Central memory CD8-positive, alpha-beta T cell (primary cell): ENCODE measurements around the gene ZGLP1.
A peak's percentile ranks its signal among the peaks of the same experiment; 100 is the strongest.

Experiments used
- ATAC-seq: fragments of 150-1000 bp; cut with Tn5 transposase; replicated peaks from 2 replicates; pipeline ENCODE4 v1.10.0; 2022; ENCODE audit warnings: mild to moderate bottlenecking, moderate FRiP score, moderate number of reproducible peaks; ENCODE audit not compliant: poor library complexity, severe bottlenecking; ENCODE audit errors: extremely low read depth
- DNase-seq, 2 donors: peaks; one replicate each; pipeline ENCODE4 v3.0.0; 2021; ENCODE audit warnings: low spot score in 2 of 2
- H3K27ac Mint-ChIP-seq: one replicate; pipeline ENCODE4 v1.8.0; 2022; ENCODE audit warnings: low read depth, mild to moderate bottlenecking, moderate library complexity, mixed read lengths
- H3K27me3 Mint-ChIP-seq: one replicate; pipeline ENCODE4 v1.8.0; 2022; ENCODE audit warnings: mixed read lengths
- H3K36me3 Mint-ChIP-seq: one replicate; pipeline ENCODE4 v1.8.0; 2022; ENCODE audit warnings: mild to moderate bottlenecking, moderate library complexity, mixed read lengths; ENCODE audit not compliant: insufficient read depth
- H3K4me1 Mint-ChIP-seq: one replicate; pipeline ENCODE4 v1.8.0; 2022; ENCODE audit warnings: mixed read lengths
- H3K4me3 Mint-ChIP-seq: one replicate; pipeline ENCODE4 v1.8.0; 2022; ENCODE audit warnings: mild to moderate bottlenecking, moderate library complexity, mixed read lengths
- H3K9me3 Mint-ChIP-seq: one replicate; pipeline ENCODE4 v1.8.0; 2022; ENCODE audit warnings: mixed read lengths

Gene ZGLP1

DNA sequence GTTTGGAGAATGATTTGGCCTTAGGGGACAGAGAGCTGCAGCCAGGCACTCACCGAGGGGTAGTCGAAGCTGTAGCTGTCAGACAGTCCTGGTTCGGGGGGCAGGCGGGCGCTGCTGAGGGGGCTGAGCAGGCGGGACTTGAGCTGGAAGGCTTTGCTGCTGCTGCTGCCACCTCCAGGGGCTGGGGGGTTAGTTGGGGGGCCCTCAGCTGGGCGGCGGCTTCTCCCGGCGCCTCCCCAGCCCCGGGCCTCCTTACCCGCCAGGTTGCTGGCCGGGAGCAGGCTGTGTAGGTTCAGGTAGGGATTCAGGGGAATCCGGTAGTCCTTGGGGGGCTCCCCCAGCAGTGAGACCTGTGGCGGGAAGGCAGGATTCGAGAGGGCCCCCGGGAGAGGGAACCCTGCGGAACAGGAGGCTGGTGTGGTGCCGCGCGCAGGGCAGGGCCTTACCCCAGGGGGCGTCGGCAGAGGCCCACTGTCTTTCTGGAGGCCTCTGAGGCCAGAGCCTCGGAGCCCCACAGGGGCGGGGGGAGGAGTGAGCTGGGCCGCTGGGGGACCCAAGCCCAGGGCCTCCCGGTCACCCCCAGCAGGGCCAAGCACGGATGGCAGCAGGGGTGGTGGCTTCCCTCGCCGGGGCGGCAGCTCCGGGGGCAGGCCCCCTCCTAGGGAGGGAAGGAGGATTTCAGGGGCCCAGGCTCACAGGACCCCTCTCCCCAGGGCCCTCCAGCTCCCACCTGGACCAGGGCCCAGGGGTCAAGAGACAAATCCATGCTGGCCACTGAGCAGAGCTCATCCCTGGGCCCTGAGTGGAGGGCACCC lies 11.2 kb upstream of the ZGLP1 start:
- Mint-ChIP-seq H3K27me3 (no peaks in the 10 kb centered on the region), H3K36me3 (peaks cover 30% of the 10 kb centered on the region), H3K4me3 (no peak overlapping the region), H3K4me1 (peaks cover 6% of the 10 kb centered on the region), H3K27ac (no peak overlapping the region), H3K9me3 (no peaks in the 10 kb centered on the region)
- DNase-seq (no peak), ATAC-seq (no peak)

DNA sequence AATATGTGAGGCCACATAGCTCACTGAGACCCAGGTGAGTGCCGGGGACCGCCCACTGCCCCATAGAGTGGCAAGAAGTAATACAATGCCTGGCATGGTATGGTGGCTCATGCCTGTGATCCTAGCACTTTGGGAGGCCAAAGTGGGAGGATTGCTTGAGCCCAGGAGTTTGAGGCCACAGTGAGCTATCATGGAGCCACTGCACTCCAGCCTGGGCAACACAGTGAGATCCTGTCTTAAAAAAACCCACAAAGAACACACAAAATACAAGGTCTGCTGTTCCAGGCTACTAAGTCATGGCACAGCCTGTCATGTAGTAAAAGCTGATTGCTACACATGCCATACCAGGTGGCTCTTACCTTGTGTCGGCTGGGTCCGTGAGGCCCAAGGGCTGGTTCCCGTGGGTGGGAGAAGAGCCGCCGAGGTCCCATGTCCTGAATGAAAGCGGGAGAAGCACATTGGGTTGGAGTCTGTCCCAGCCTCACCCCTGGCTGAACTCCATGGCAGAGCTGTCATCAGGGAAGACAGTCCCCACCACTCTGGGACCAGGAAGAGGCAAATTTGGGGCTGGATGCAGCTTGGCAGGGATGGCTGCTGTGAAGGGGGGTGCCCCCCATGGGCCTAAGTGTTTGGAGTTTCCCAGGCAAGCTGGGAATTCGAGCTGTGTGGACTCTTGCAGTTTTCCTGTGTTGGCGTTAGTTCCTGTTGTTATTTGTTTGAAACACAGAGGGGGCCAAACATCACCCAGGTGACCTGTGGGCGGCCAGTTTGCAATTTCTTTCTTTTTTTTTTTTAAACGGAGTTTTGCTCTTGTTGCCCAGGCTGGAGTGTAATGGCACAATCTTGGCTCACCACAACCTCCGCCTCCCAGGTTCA lies 9.4 kb upstream of the ZGLP1 start:
- Mint-ChIP-seq H3K27ac (no peak overlapping the region), H3K36me3 (peaks cover 27% of the 10 kb centered on the region), H3K27me3 (no peaks in the 10 kb centered on the region), H3K4me3 (no peak overlapping the region), H3K9me3 (no peaks in the 10 kb centered on the region), H3K4me1 (peaks cover 22% of the 10 kb centered on the region)
- ATAC-seq (no peak), DNase-seq (no peak)

DNA sequence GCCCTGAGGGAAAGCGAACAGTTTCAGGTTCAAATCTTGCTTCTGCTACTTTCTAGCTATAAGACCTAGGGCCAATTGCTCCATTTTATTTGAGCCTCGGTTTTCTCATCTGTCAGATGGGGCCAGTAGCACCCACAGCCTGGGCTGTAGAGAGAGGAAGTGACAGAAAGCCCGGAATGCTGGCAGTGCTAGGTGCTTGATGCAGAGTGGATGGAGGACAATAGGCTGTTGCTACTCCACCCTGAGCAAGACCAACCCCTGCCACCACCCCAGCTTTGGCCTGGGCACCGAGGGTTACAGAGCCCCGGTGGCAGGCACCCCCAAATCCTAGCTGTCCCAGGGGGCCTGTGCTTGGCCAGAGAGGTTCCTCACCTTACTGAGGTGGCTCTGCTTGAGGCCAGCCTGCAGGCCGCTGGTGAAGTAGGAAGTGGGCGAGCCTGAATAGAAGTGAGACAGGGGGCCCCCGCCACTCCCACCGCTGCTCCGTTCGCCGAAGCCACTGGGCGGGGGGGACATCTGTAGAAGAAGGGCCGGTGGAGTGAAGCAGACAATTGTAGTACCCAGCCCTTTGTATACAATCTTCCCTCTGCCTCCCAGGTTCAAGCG lies 8.3 kb upstream of the ZGLP1 start:
- Mint-ChIP-seq H3K36me3 (peaks cover 26% of the 10 kb centered on the region), H3K9me3 (no peaks in the 10 kb centered on the region)

DNA sequence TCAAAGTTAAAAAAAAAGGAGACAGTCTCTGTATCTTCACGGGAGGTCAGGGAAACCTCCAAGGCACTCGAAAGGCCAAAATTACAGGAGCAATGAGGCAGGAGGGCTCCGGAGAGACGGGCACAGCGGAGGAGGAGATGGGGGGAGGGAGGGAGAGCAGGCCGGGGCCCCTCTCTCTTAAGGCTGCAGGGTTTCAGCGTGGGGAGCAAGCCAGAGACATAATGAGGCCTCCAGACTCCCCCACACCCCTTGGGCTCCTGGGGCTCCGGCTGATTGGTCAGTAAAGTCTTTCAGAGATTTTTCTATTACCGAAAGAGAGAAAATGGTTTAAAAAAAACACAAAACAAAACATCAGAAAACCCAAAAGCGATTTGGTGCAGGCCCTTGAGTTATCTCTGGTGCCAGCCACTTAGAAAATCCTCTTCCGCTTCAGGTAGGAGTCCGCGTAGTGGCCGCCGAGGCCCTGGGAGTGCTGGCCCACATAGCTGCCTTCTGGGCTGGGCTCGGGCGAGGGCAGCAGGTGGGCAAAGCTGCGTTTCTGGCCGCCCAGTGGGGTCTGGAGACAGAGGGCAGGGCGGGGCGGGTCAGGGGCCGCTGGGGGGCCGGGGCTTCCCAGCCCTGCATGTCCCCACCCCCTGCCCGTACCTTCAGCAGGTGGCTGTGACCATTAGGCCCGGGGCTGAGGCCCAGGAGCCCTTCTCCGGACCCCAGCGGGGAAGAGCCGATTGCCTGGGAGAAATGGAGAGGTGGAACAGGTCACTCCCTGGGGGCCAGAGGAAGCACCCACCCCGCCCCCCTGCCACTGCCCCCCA lies 7.6 kb upstream of the ZGLP1 start:
- Mint-ChIP-seq H3K4me1 (peaks cover 22% of the 10 kb centered on the region), H3K4me3 (no peak overlapping the region), H3K36me3 (peaks cover 26% of the 10 kb centered on the region), H3K27me3 (no peaks in the 10 kb centered on the region), H3K27ac (no peak overlapping the region), H3K9me3 (no peaks in the 10 kb centered on the region)
- DNase-seq = no peak
- no peak for ATAC-seq

More for the DNA sequence above, 8.3 kb upstream of the ZGLP1 start:
- H3K4me1 Mint-ChIP-seq = peaks cover 22% of the 10 kb centered on the region
- H3K27me3 Mint-ChIP-seq = no peaks in the 10 kb centered on the region
- H3K27ac Mint-ChIP-seq = no peak overlapping the region
- DNase-seq (no peak), ATAC-seq (no peak)
- no peak overlapping the region for H3K4me3 Mint-ChIP-seq

DNA sequence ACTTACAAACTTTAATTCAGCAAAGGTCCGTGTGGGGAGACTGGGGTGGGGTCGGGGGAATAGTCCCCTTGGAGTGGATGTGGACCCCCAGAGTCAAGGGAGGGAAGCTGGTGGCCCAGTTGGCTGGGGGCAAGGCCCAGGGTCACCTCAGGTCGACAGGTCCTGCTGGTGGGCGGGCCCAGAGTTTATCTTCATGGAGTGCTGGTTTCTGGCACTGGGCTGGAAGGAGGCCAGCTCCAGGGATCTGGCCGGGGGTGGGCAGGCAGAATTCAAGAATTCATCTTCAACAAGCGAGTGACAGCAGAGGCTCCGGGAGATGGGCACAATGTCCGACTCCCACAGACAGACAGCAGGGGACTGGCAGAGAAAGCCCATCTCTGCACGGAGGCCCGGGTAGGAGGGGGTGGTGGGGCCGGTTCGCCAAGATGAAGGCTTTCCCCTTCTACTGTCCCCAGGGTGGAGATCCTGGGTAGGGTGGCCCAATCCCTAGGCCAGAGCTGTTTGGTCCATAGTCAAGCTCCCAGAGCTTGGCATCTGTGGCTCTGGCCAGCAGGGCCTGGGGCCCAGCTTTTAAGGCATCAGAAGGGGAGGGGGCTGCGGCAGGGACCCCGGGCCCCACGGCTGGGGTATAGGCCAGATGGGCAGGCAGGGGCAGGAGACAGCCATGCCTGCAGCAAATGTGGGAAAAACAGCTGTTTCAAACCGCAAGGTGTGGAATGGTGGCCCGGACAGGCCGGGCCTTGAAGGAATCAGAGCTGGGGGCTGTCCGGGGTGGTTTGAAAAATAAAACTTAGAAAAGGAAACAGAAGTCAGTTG lies 6.8 kb upstream of the ZGLP1 start:
- ATAC-seq (no peak), DNase-seq (no peak)
- H3K4me1 Mint-ChIP-seq = peaks cover 22% of the 10 kb centered on the region
- H3K27ac Mint-ChIP-seq = peak overlapping the region; percentile 72
- peak overlapping the region; percentile 83 for H3K4me3 Mint-ChIP-seq
- peaks cover 26% of the 10 kb centered on the region for H3K36me3 Mint-ChIP-seq
- no peaks in the 10 kb centered on the region for H3K9me3 Mint-ChIP-seq
- H3K27me3 Mint-ChIP-seq = no peaks in the 10 kb centered on the region

DNA sequence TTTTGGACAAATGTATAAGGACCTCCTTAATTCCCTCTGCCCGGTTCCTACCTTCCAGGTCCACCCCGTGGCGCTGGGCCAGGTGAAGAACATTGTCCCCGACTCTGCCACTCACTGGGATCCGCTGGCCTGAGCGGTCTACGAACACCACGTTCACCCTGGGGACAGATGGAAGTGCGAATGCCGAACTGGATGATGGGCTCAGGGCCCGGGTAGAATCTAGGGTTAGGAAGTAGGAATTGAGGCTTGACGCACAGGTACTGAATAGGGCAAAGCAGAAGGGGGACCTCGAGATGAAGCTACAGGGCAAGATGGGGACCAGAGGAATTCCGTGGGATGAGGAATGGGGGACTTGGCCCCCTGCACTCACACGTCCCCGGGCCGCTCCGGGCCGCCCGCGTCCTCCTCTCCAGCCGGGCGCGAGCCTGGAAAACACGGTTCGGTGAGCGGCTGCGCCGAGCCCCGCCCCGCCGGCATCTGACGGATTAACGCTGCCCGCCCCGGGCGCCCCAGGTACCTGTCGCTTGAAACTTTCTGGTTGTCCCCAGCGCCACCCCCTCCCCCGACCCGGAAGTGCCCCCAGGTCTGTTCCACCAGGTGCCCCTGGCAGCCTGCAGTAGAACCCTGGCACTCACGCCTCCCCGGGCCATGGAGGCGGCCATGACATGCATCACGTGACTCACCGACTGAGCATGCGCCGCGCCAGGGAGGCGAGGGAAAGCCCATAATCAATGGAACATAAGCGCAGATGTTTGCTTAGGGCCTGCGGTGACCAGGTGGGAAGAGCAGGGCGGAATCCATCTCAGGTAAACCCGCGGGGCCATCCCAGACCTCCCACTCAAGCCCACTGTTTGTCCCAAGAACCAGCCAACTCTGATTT lies 6.0 kb upstream of the ZGLP1 start, which contains the start of gene FDX2:
Gene FDX2, minus strand, starts transcription at position 681 of the 880 bp plus-strand sequence. Its CDS starts 19 bp downstream, at position 662.
- H3K27me3 Mint-ChIP-seq = no peaks in the 10 kb centered on the region
- peak within 1 kb of the TSS; percentile 72 for H3K27ac Mint-ChIP-seq
- DNase-seq (peak; percentile 74 to 83), ATAC-seq (peak; percentile 85)
- no peaks in the 10 kb centered on the region for H3K9me3 Mint-ChIP-seq
- H3K4me3 Mint-ChIP-seq = peak within 1 kb of the TSS; percentile 83
- H3K4me1 Mint-ChIP-seq = peaks cover 22% of the 10 kb centered on the region
- peaks cover 26% of the 10 kb centered on the region for H3K36me3 Mint-ChIP-seq

DNA sequence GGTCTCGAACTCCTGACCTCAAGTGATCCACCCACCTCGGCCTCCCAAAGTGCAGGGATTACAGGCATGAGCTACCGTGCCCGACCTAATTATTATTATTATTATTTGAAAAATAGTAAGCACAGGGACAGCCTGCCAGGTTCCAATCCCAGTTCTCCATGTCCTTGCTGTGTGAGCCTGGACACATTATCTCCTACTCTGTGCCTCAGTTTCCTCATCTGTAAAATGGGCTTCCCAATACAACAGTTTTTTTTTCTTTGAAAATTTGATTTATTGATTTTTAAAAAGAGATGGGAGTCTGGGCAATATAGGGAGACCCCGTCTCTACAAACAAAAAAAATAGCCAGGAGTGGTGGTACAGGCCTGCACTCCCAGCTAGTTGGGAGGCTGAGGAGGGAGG lies 3.3 kb downstream of the ZGLP1 start:
- Mint-ChIP-seq H3K4me3 (no peak overlapping the region), H3K36me3 (peaks cover 3% of the 10 kb centered on the region), H3K27me3 (no peaks in the 10 kb centered on the region), H3K4me1 (no peaks in the 10 kb centered on the region), H3K27ac (no peak overlapping the region), H3K9me3 (no peaks in the 10 kb centered on the region)
- DNase-seq (no peak), ATAC-seq (no peak)

DNA sequence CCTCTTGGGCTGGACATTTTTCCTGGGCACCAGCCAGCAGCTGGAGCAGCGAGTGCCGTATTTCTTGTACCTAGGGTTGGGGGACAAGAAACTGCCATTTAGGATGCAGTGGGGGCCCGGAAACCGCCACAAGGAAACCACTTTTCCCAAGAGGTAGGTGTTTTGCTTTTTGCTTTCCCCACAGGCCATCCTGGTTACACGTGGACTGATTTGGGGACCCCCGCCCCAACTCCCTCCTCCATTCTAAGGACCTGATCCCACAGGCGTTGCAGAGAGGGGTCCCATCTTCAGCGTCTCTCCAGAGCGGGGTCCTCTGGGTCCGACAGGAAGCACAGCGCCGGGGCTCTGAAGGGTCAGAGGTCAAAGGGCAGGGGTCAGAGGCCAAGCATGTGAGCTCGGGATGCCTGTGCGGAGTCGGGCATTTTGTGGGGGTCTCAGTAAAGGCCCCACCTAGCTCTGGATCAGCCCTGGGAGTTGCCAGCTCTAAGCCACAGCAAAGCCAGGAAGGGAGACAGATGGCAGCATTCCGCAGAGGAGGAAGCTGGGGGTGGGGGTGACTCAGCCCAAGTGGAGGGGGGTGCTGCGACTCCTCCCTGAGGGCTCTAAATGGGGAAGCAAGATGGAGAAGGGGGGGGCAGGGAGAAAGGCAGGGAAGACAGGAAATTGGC lies 4.3 kb downstream of the ZGLP1 start:
- Mint-ChIP-seq H3K27ac (no peak overlapping the region), H3K9me3 (no peaks in the 10 kb centered on the region), H3K4me1 (no peaks in the 10 kb centered on the region), H3K27me3 (no peaks in the 10 kb centered on the region), H3K4me3 (no peak overlapping the region), H3K36me3 (peaks cover 4% of the 10 kb centered on the region)
- DNase-seq (no peak), ATAC-seq (no peak)

DNA sequence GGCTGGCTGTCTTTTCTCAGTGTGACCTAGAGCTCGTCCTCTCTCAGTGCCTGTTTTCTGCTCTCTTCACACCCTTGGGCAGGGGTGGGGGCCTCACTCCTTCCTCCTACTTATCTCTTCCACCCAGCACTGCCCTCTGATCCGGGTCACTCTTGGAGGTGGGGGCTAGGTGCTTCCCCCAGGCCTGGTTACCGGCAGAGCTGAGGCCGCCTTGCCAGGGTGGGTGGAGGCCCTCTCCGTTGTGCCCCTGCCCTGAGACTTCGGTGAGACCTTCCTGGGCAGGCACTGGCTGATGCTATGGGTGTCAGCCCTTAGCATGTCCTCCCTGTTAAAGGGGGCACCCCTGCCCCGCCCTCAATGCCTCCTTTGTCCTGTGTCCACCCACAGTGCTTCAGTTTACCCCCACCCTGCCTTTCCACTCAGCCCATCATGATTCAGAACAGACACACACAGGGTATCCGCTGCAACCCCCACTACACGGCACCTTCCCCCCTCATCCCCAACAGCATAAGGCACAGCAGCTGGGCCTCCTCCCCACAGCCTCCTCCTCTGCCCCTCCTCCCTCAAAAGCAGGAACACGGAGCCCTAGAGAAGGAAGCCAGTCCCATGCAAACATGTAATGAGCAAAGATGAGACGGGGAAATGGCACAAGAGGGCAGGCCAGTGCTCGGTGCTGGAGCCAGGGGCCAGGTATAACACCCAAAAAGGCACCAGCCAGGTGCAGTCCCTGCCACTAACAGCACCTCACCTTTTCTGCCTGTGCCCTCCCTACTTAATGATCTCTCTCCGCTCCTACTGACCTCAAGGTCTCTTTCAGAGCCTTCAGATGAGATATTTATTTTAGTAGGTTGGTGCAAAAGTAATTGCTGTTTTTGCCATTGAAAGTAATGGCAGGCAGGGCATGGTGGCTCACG lies 9.8 kb downstream of the ZGLP1 start:
- Mint-ChIP-seq H3K9me3 (no peaks in the 10 kb centered on the region), H3K27me3 (no peaks in the 10 kb centered on the region)

More for the DNA sequence above, 9.8 kb downstream of the ZGLP1 start:
- H3K4me3 Mint-ChIP-seq = no peak overlapping the region
- ATAC-seq (no peak), DNase-seq (no peak)
- no peak overlapping the region for H3K27ac Mint-ChIP-seq
- peaks cover 8% of the 10 kb centered on the region for H3K4me1 Mint-ChIP-seq
- H3K36me3 Mint-ChIP-seq = peaks cover 4% of the 10 kb centered on the region
